H1 (cell line): Measurements from ENCODE around the gene RHOH. TPM values are rescaled to one million over a fixed set of nuclear protein-coding genes. Genes with fewer than 3 reads are reported as not detected.

ENCODE experiments used
- CTCF ChIA-PET: fragments of 300-600 bp; sonication (Branson Sonifier 250); formaldehyde crosslinking; loops from one replicate; lab custom pipeline; 2021; ENCODE audit not compliant: partially characterized antibody; lab: Charles Lee
- POLR2A ChIA-PET: fragments of 300-600 bp; sonication (Branson Sonifier 250); formaldehyde crosslinking; loops from one replicate; lab custom pipeline; 2021; ENCODE audit warnings: inconsistent platforms; ENCODE audit not compliant: partially characterized antibody; lab: Charles Lee
- DNase-seq, 2 experiments: peaks; one replicate each; pipeline versions ENCODE4 v3.0.0 to v3.0.0-alpha.2; 2010 to 2022; ENCODE audit warnings: low spot score in 2 of 2, low read depth in 1 of 2, mixed read lengths in 1 of 2
- FAIRE-seq: peaks from 2 replicates; lab custom pipeline; 2011; peaks lifted over from hg19 to GRCh38; lab: Jason Lieb, UNC
- H2AFZ ChIP-seq: 2 replicates; pipeline ENCODE4 v1.8.1; 2012; ENCODE audit warnings: low read length, inconsistent platforms
- H2AK5ac ChIP-seq: 2 replicates; pipeline ENCODE4 v1.6.1; 2013; ENCODE audit warnings: low read depth, low read length
- H2BK120ac ChIP-seq: replicated peaks from 2 replicates; pipeline ENCODE3; 2013; ENCODE audit warnings: low read depth, low read length, inconsistent platforms
- H2BK12ac ChIP-seq: 2 replicates; pipeline ENCODE4 v1.6.1; 2013; ENCODE audit warnings: low read depth, low read length
- H2BK15ac ChIP-seq: 2 replicates; pipeline ENCODE4 v1.6.1; 2013; ENCODE audit warnings: low read length
- H2BK20ac ChIP-seq: 2 replicates; pipeline ENCODE4 v1.6.1; 2013; ENCODE audit warnings: low read length
- H2BK5ac ChIP-seq: 2 replicates; pipeline ENCODE4 v1.6.1; 2013; ENCODE audit warnings: low read depth, low read length
- H3K14ac ChIP-seq: 2 replicates; pipeline ENCODE4 v1.6.1; 2013; ENCODE audit warnings: inconsistent platforms; ENCODE audit not compliant: insufficient read length
- H3K18ac ChIP-seq: 2 replicates; pipeline ENCODE4 v1.6.1; 2013; ENCODE audit warnings: low read length; ENCODE audit errors: extremely low read depth
- H3K23ac ChIP-seq: 2 replicates; pipeline ENCODE4 v1.6.1; 2013; ENCODE audit warnings: inconsistent platforms; ENCODE audit not compliant: insufficient read length
- H3K23me2 ChIP-seq: 2 replicates; pipeline ENCODE4 v1.6.1; 2013; ENCODE audit warnings: low read depth, low read length
- H3K27ac ChIP-seq: 2 replicates; pipeline ENCODE4 v1.6.1; 2011; ENCODE audit warnings: low read depth, low read length, inconsistent platforms
- H3K27me3 ChIP-seq, 4 experiments: replicated peaks in 1 of 4; 1 replicate in 1 of 4; 2 replicates in 3 of 4; pipeline versions ENCODE4 v1.6.1 to v1.8.1; 2011 to 2013; ENCODE audit warnings: low read length in 3 of 4, mild to moderate bottlenecking in 3 of 4, inconsistent platforms in 2 of 4, mixed read lengths in 2 of 4, moderate library complexity in 1 of 4; ENCODE audit not compliant: control insufficient read depth in 3 of 4, insufficient read depth in 3 of 4; ENCODE audit errors: extremely low read depth in 1 of 4
- H3K36me3 ChIP-seq, 4 experiments: 2 replicates each; pipeline versions ENCODE4 v1.6.1 to v1.8.1; 2011 to 2013; ENCODE audit warnings: mild to moderate bottlenecking in 4 of 4, low read length in 3 of 4, moderate library complexity in 2 of 4, control low read depth in 1 of 4, inconsistent platforms in 1 of 4; ENCODE audit not compliant: insufficient read depth in 4 of 4, control insufficient read depth in 2 of 4
- H3K4ac ChIP-seq: replicated peaks from 2 replicates; pipeline ENCODE3; 2013; ENCODE audit warnings: low read length, low read depth, mixed read lengths, inconsistent platforms; ENCODE audit not compliant: insufficient read length
- H3K4me1 ChIP-seq, 4 experiments: replicated peaks in 1 of 4; 1 replicate in 1 of 4; 2 replicates in 3 of 4; pipeline versions ENCODE4 v1.6.1 to v1.8.1; 2011 to 2013; ENCODE audit warnings: low read length in 3 of 4, inconsistent platforms in 2 of 4, mixed read lengths in 1 of 4; ENCODE audit not compliant: insufficient read depth in 4 of 4, control insufficient read depth in 3 of 4
- H3K4me2 ChIP-seq, 2 experiments: 2 replicates each; pipeline versions ENCODE4 v1.6.1 to v1.8.1; 2011 to 2013; ENCODE audit warnings: low read depth in 2 of 2, low read length in 2 of 2, control low read depth in 1 of 2, inconsistent platforms in 1 of 2, mild to moderate bottlenecking in 1 of 2; ENCODE audit not compliant: insufficient read depth in 1 of 2
- H3K4me3 ChIP-seq, 4 experiments: fragments of 200-600, 300-600 bp in 1 of 4; sonication (generic), shearing (Covaris generic), sonication (Bioruptor Twin) in 1 of 4; 2 replicates each; pipeline versions ENCODE4 v1.5.1 to v1.8.1; 2011 to 2016; ENCODE audit warnings: low read length in 4 of 4, low read depth in 3 of 4, control low read depth in 2 of 4, inconsistent platforms in 2 of 4, mild to moderate bottlenecking in 2 of 4, mixed read lengths in 1 of 4, moderate library complexity in 1 of 4; ENCODE audit not compliant: insufficient read depth in 2 of 4; ENCODE audit errors: extremely low read depth in 1 of 4
- H3K56ac ChIP-seq: replicated peaks from 2 replicates; pipeline ENCODE3; 2013; ENCODE audit warnings: low read depth, mild to moderate bottlenecking, mixed read lengths, low read length, inconsistent platforms; ENCODE audit not compliant: insufficient read length
- H3K79me1 ChIP-seq: 2 replicates; pipeline ENCODE4 v1.6.1; 2013; ENCODE audit warnings: low read depth, low read length, control low read depth
- H3K79me2 ChIP-seq, 2 experiments: 2 replicates each; pipeline versions ENCODE4 v1.6.1 to v1.8.1; 2012 to 2013; ENCODE audit warnings: low read length in 2 of 2, mild to moderate bottlenecking in 2 of 2, inconsistent platforms in 1 of 2; ENCODE audit not compliant: insufficient read depth in 2 of 2, control insufficient read depth in 1 of 2
- H3K9ac ChIP-seq, 4 experiments: replicated peaks in 1 of 4; 1 replicate in 1 of 4; 2 replicates in 3 of 4; pipeline versions ENCODE4 v1.6.1 to v1.8.1; 2011 to 2013; ENCODE audit warnings: low read depth in 3 of 4, low read length in 3 of 4, control low read depth in 2 of 4, mild to moderate bottlenecking in 2 of 4, moderate library complexity in 2 of 4, inconsistent platforms in 1 of 4; ENCODE audit errors: extremely low read depth in 1 of 4
- H3K9me3 ChIP-seq, 2 experiments: 2 replicates each; pipeline versions ENCODE4 v1.6.1 to v1.8.1; 2012 to 2013; ENCODE audit warnings: mild to moderate bottlenecking in 2 of 2, moderate library complexity in 2 of 2, control low read depth in 1 of 2, inconsistent platforms in 1 of 2, low read depth in 1 of 2, low read length in 1 of 2, mixed read lengths in 1 of 2; ENCODE audit not compliant: insufficient read depth in 2 of 2
- H4K20me1 ChIP-seq, 2 experiments: replicated peaks in 1 of 2; 2 replicates each; pipeline versions ENCODE3 to v1.8.1; 2011 to 2013; ENCODE audit warnings: inconsistent platforms in 2 of 2, low read length in 2 of 2, mild to moderate bottlenecking in 1 of 2; ENCODE audit not compliant: insufficient read depth in 2 of 2, control insufficient read depth in 1 of 2
- H4K5ac ChIP-seq: 2 replicates; pipeline ENCODE4 v1.6.1; 2013; ENCODE audit warnings: low read length, low read depth, mixed read lengths, inconsistent platforms; ENCODE audit not compliant: insufficient read length
- H4K8ac ChIP-seq: 2 replicates; pipeline ENCODE4 v1.8.0; 2013; ENCODE audit warnings: mild to moderate bottlenecking, moderate library complexity, low read length, inconsistent platforms; ENCODE audit not compliant: insufficient read depth; ENCODE audit errors: extremely low read depth
- H4K91ac ChIP-seq: replicated peaks from 2 replicates; pipeline ENCODE3; 2013; ENCODE audit warnings: low read length, mixed read lengths, inconsistent platforms; ENCODE audit not compliant: insufficient read length
- BCL11A ChIP-seq, 2 experiments: IDR thresholded peaks; one replicate each; pipeline ENCODE4 v1.6.1; 2011; ENCODE audit warnings: low read depth in 2 of 2, low read length in 2 of 2, mild to moderate bottlenecking in 2 of 2
- BRCA1 ChIP-seq: IDR thresholded peaks from 2 replicates; pipeline ENCODE4 v1.6.1; 2012; ENCODE audit warnings: low read depth, low read length, improper control_type of control experiment
- CBX8 ChIP-seq: fragments of 300-800, 300-1000 bp; sonication (generic); IDR thresholded peaks from 2 replicates; pipeline ENCODE4 v1.7.1; 2016; ENCODE audit warnings: low read depth, low read length, borderline replicate concordance
- HDAC2 ChIP-seq, 2 experiments: fragments of 300-600 bp in 1 of 2; sonication (generic) in 1 of 2; IDR thresholded peaks; 2 replicates each; pipeline ENCODE4 v1.6.1; 2011 to 2012; ENCODE audit warnings: low read depth in 2 of 2, low read length in 2 of 2, mild to moderate bottlenecking in 2 of 2, moderate library complexity in 2 of 2, borderline replicate concordance in 1 of 2, inconsistent platforms in 1 of 2
- KDM4A ChIP-seq: IDR thresholded peaks from one replicate; pipeline ENCODE4 v1.7.1; 2012; ENCODE audit warnings: low read depth, mild to moderate bottlenecking, moderate library complexity, low read length, inconsistent platforms; ENCODE audit not compliant: severe bottlenecking
- MAFK ChIP-seq: IDR thresholded peaks from 2 replicates; pipeline ENCODE4 v1.6.1; 2012; ENCODE audit warnings: low read depth, mild to moderate bottlenecking, improper control_type of control experiment, low read length
- MAX ChIP-seq: IDR thresholded peaks from 2 replicates; pipeline ENCODE4 v1.6.1; 2012; ENCODE audit warnings: inconsistent platforms
- NRF1 ChIP-seq: IDR thresholded peaks from 2 replicates; pipeline ENCODE4 v1.6.1; 2011; ENCODE audit warnings: mild to moderate bottlenecking, low read depth, low read length, improper control_type of control experiment
- RFX5 ChIP-seq: IDR thresholded peaks from 2 replicates; pipeline ENCODE4 v1.6.1; 2011; ENCODE audit warnings: low read depth, low read length, improper control_type of control experiment, borderline replicate concordance
- SP2 ChIP-seq: IDR thresholded peaks from 2 replicates; pipeline ENCODE4 v1.6.1; 2012; ENCODE audit warnings: mild to moderate bottlenecking, low read length, inconsistent platforms
- YY1 ChIP-seq: IDR thresholded peaks from 2 replicates; pipeline ENCODE4 v1.6.1; 2011; ENCODE audit warnings: low read depth, mild to moderate bottlenecking, low read length
- WGBS, 2 experiments: shearing (Covaris generic) in 1 of 2; methylation state at CpG; one replicate each; pipeline versions ENCODE4 v1.1.6 to v1.1.7; 2013 to 2015; ENCODE audit warnings: low lambda C conversion rate in 2 of 2, mixed read lengths in 2 of 2, inconsistent platforms in 1 of 2, low coverage in 1 of 2, missing lambda C conversion rate in 1 of 2; ENCODE audit not compliant: insufficient replicate concordance in 2 of 2, insufficient coverage in 1 of 2, insufficient read length in 1 of 2; ENCODE audit errors: extremely low coverage in 1 of 2, missing lambda C conversion rate in 1 of 2; 5-methylcytosine and 5-hydroxymethylcytosine counted together
- polyA plus RNA-seq, 7 experiments: library from polyadenylated mRNA; depleted of rRNA in 3 of 7; stranded (reverse) in 5 of 7; unstranded in 2 of 7; fragments of >200 nt in 5 of 7; fragments of 200-250 nt in 2 of 7; gene quantifications; 1 replicate in 5 of 7; 2 replicates in 1 of 7; 4 replicates in 1 of 7; pipeline versions ENCODE4 v1.2.1 to v1.2.3, GENCODE V29; 2011 to 2013; ENCODE audit warnings: missing spikeins in 2 of 7, mixed read lengths in 2 of 7
- total RNA-seq: library from RNA; stranded (reverse); fragmentation: NEBNext Ultra II Directional; extraction: Animal tissue kit (Norgen Biotek cat#: 25700); gene quantifications from 2 replicates; pipeline ENCODE4 v1.2.1, GENCODE V29; 2021
- TF ChIP-seq, protein P1 (sequence below): IDR thresholded peaks from 2 replicates; pipeline ENCODE4 v1.6.1; 2012; ENCODE audit warnings: inconsistent platforms

RHOH gene
- total and polyA plus RNA-seq, 2 of the 8 experiments (the other 6 are each of a cell fraction or from before 2014, with no cell fraction given) = 5.9 to 6.9 TPM

GRCh38 chr4:40223343-40223742 is 26.5 kb downstream of the RHOH start:
- H3K9ac ChIP-seq = no peak overlapping the region
- 90% methylated on average over 1 of the region's 1 CpG; no CpG with 5 or more reads in 1 of the 2 experiments for WGBS, 2 experiments
- H4K20me1 ChIP-seq = no peaks in the 10 kb centered on the region
- no peak overlapping the region for H3K4me2 ChIP-seq
- H4K91ac ChIP-seq = no peak overlapping the region
- CTCF ChIA-PET = interaction anchor here (0.8 to 1.7 kb wide), 3 partner anchors 15 to 74 kb away, joined by 3 to 9 read pairs (median 3); no protein-coding TSS in a partner anchor
- peaks cover 0 to 3% (median under 1%) of the 10 kb centered on the region in 4 experiments; a peak in 1 of 8 replicates for H3K36me3 ChIP-seq
- H3K18ac ChIP-seq = no peak overlapping the region
- 0 out of 4 replicates have a peak, but pooled peaks cover 0 to 4% of the 10 kb centered on the region in 2 experiments for H3K9me3 ChIP-seq
- H3K4me1 ChIP-seq = peaks cover 0 to 2% (median 0%) of the 10 kb centered on the region in 4 experiments; a peak in 1 of 7 replicates
- no peak overlapping the region for H3K23ac ChIP-seq
- H2BK15ac ChIP-seq = no peak overlapping the region
- POLR2A ChIA-PET = no interaction called here
- H3K56ac ChIP-seq = no peak overlapping the region
- no peaks in the 10 kb centered on the region for H3K27me3 ChIP-seq
- no peaks in the 10 kb centered on the region; a peak in 1 of 4 replicates for H3K79me2 ChIP-seq
- no peak for FAIRE-seq
- no peak overlapping the region for H4K8ac ChIP-seq
- DNase-seq = no peak
- H2BK12ac ChIP-seq = no peak overlapping the region
- H2BK120ac ChIP-seq = no peak overlapping the region
- no peak overlapping the region for H2BK5ac ChIP-seq
- no peaks in the 10 kb centered on the region for H3K79me1 ChIP-seq
- no peak overlapping the region for H2AK5ac ChIP-seq
- H2AFZ ChIP-seq = no peak overlapping the region
- H2BK20ac ChIP-seq = no peak overlapping the region
- H3K4me3 ChIP-seq = no peak overlapping the region
- H3K4ac ChIP-seq = no peak overlapping the region
- H4K5ac ChIP-seq = no peak overlapping the region
- no peaks in the 10 kb centered on the region for H3K23me2 ChIP-seq
- H3K14ac ChIP-seq = no peak overlapping the region
- TF ChIP-seq KDM4A = no peak
- no peak for TF ChIP-seq MAFK
- TF ChIP-seq BCL11A (IDR thresholded peaks at IDR 0.05; ENCODE audit: low read depth in 2 of 2, low read length in 2 of 2) = no peak
- TF ChIP-seq HDAC2 (IDR thresholded peaks at IDR 0.05; ENCODE audit: borderline replicate concordance in 1 of 2, low read depth in 2 of 2, low read length in 2 of 2) = no peak
- TF ChIP-seq NRF1 = no peak
- TF ChIP-seq SP2 = no peak
- TF ChIP-seq YY1 = no peak
- TF ChIP-seq, protein P1, sequence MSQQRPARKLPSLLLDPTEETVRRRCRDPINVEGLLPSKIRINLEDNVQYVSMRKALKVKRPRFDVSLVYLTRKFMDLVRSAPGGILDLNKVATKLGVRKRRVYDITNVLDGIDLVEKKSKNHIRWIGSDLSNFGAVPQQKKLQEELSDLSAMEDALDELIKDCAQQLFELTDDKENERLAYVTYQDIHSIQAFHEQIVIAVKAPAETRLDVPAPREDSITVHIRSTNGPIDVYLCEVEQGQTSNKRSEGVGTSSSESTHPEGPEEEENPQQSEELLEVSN = no peak
- TF ChIP-seq MAX = no peak
- no peak for TF ChIP-seq CBX8
- TF ChIP-seq BRCA1 = no peak
- no peak for TF ChIP-seq RFX5
- TF ChIP-seq, all 59 proteins: peak for 0
- no peak overlapping the region for H3K27ac ChIP-seq
